C4-2B (cell line): ENCODE results near the gene GPC5.

Experiments
- H3K27ac ChIP-seq: fragments of 450-650 bp; 2 replicates; pipeline ENCODE4 v1.5.1; 2017
- ZFX ChIP-seq: fragments of 450-650 bp; IDR thresholded peaks from 2 replicates; pipeline ENCODE4 v1.6.1; 2017
- TF ChIP-seq, protein P1 (sequence below): fragments of 450-650 bp; conservative IDR thresholded peaks from 2 replicates; pipeline ENCODE4 v1.5.1; 2017; ENCODE audit warnings: mild to moderate bottlenecking

The GPC5 gene

DNA sequence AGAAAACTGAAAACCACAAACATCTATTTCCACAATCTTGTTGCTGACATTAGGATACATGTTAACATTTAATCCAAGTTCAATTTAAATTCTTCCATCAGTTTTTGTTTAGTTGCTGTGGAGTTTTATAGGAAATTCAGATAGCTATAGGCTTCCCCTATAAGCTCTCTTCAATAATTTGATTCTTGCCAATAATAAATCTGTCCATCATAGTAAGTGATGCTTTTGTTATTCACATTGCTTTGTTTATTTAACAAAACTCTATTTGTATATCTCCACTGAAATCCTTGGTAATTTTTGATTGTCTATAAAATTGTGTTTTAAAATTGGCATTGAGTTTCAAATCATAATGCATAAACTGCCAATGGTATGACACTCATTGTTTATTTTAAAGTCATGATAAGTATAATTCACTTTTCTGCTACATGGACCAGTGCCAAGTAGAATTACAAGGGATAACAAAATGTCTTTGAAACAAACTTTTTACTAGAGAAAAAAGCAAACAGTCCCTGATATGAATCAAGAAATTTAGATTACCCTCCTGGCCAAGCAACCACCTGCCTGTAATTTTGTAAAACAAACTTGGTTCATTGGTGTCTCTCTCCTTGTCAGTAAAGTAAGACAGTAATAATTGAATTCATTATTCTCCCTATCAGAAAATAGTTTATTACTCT is 1250.9 kb downstream of the GPC5 start:
- no peak for TF ChIP-seq ZFX
- TF ChIP-seq, protein P1, sequence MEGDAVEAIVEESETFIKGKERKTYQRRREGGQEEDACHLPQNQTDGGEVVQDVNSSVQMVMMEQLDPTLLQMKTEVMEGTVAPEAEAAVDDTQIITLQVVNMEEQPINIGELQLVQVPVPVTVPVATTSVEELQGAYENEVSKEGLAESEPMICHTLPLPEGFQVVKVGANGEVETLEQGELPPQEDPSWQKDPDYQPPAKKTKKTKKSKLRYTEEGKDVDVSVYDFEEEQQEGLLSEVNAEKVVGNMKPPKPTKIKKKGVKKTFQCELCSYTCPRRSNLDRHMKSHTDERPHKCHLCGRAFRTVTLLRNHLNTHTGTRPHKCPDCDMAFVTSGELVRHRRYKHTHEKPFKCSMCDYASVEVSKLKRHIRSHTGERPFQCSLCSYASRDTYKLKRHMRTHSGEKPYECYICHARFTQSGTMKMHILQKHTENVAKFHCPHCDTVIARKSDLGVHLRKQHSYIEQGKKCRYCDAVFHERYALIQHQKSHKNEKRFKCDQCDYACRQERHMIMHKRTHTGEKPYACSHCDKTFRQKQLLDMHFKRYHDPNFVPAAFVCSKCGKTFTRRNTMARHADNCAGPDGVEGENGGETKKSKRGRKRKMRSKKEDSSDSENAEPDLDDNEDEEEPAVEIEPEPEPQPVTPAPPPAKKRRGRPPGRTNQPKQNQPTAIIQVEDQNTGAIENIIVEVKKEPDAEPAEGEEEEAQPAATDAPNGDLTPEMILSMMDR, result no peak
- H3K27ac ChIP-seq, result no peak overlapping the region

DNA sequence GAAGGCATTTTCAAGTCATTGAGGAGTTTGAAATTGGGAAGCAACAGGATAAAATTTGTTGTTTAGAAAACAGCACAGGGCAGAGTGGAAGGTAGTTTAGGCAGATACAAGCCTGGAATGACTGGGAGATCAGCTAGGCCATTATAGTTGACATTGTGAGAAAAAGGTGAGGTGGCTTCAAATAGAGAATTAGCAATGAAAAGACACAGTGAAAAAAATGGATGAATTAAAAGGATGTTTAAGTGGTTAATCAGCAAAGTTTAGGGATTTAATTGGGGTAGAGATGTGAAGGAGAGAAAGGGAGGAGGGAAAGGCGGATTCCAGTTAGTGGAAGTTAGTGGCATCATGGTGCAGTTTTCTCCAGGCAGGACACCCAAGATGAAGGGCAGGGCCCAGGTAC is 1257.7 kb downstream of the GPC5 start:
- TF ChIP-seq ZFX, result no peak
- TF ChIP-seq, protein P1, result no peak
- no peak overlapping the region for H3K27ac ChIP-seq

DNA sequence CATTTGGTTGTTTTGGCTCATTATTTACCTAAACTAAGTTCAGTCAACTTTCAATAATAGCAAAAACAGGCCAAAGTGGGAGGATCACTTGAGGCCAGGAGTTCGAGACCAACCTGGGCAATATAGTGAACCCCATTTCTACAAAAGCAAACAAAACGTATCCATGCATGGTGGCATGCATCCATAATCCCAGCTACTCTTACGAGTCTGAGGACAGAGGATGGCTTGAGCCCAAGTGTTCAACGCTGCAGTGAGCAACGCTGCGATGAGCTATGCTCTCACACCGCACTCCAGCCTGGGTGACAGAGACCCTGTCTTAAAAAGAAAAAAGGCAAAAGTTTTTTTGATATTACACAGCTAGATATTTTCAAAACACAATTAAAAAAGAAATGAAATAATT is 1258.2 kb downstream of the GPC5 start:
- TF ChIP-seq, protein P1, result no peak
- TF ChIP-seq ZFX, result no peak
- no peak overlapping the region for H3K27ac ChIP-seq

DNA sequence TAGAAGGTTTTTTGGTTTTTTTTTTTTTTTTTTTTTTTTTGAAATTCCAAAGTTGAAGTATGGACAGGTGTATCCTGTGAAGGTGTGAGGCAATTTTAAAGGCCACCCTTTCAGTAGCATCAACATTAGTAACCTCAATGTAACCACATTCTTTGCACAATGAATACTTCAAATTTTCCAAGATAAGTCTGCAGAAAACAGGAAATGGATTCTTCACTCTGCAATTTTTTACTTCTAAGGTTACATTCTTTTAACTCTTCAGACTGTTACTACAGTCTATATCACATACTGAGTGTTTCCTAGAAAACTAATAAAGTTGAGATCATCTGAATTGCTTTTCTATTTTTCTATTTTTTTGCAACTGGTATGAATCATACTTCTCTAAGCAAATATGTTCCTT is 1259.1 kb downstream of the GPC5 start:
- no peak for TF ChIP-seq ZFX
- TF ChIP-seq, protein P1, result no peak
- H3K27ac ChIP-seq, result no peak overlapping the region

DNA sequence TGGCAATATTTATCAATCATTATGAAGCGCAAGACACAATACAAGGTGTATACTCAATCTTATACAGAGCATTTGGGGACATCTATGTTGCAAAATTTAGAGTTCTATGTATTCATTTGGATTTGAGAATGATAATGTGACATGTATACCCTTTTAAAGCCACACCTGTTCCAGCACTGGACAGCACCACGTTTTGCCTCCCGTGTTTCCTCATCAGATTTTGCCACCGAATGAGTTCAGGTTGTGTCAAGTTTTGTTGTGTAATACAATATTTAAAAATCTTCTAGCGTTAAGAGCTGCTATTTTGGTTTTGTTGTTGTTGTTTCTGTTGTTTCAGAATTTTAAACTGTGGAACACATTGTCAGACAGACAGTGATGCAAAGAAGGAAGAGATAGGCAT is 1259.9 kb downstream of the GPC5 start:
- H3K27ac ChIP-seq, result no peak overlapping the region
- TF ChIP-seq, protein P1, result no peak
- no peak for TF ChIP-seq ZFX

DNA sequence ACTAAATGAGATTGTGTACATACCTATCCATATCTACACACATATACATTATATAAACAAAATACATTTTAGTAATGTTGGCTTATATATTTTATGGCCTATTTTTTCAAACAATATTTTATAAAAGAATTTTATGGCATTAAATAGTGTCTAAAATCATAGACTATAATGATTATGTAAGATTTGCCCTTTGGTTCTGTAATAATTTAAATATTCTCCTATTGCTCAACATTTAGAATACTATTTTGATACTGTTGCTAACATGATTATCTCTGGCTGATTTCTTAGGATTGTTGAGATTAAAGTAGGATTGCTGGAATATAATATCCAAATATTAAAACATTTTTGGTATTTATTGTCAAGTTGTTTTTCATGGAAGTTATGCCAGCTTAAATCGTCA is 1263.0 kb downstream of the GPC5 start:
- H3K27ac ChIP-seq, result no peak overlapping the region
- no peak for TF ChIP-seq ZFX
- TF ChIP-seq, protein P1, result no peak

DNA sequence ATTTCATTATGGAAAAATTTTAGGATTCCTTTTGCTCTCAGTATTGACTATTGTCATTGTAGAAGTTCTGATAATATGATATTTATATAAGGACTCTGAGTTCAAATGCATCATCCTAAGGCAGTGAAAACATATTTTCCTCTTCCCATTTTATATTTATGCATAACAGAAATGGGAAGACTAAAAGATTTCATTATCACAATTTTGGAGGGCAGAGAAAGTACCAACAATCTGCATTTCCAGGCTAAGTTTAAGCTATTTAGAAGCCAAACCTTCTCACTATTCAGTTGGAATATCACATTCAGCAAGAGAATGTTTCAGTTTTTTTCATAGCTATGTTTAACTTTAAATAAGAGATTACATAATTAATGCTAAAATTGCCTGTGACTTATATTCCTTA is 1269.7 kb downstream of the GPC5 start:
- H3K27ac ChIP-seq, result no peak overlapping the region

More for the DNA sequence above, 1269.7 kb downstream of the GPC5 start:
- TF ChIP-seq, protein P1, result no peak
